DMS153 treated with DMSO at 0.1 percent for 48 hours (cell line): Measurements from ENCODE around the gene LRRC37A3.
"Not testable (repeated sequence)": the region's sequence is repeated elsewhere in the genome, so short reads cannot be mapped to it uniquely, and the experiment has no call there.

Experiments used
- DNase-seq: peaks from one replicate; lab custom pipeline; 2025; ENCODE audit not compliant: unreplicated experiment; lab: John Stamatoyannopoulos, UW

LRRC37A3 gene

GRCh38 chr17:64927444-64927843 is 8.2 kb upstream of the LRRC37A3 start:
- DNase-seq = peak; percentile 75

GRCh38 chr17:64926430-64926829 is 7.2 kb upstream of the LRRC37A3 start:
- not testable (repeated sequence) for DNase-seq

DNA sequence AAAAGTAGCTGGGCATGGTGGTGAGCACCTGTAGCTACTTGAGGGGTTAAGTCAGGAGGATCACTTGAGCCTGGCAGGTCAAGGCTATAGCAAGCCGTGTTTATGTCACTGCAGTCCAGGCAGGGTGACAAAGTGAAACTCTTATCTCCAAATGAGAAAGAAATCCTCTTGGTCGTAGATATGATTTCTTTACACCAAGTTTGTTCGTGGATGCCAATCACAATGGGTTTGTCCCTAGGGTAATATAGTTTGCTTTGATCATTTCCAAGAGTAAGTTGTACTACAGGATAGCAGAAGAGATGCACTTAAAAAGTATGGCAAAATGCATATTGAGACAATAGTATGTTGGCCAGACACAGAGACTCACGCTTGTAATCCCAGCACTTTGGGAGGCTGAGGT is 6.0 kb upstream of the LRRC37A3 start:
- not testable (repeated sequence) for DNase-seq

DNA sequence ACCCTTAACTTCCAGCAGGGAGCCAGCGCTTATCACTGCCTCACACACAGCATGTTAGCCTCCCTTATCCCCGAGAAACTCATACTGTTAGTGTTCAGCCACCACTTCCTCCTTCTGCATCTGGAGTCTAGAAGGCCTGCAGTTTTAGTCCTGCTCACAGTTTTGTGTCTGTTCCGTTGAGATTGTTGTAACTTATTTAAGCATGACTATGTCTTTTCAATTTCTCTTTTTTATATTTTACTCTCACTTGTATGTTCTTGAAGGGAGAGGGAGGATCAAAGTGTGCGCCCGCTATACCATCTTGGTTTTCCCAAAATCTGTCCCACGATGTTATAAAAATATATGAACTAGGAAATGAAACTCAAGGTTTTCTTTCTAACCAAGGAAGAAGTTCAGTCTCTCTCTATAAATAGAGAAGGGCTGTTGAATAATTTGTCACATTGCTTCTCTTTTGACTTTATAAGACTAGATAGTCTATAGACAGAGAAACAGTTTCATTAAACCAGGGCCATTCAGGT is 3.8 kb upstream of the LRRC37A3 start:
- not testable (repeated sequence) for DNase-seq

- DNase-seq = no peak
Measured at GRCh38 chr17:64920419-64921172, 1.3 kb upstream of the LRRC37A3 start.

DNA sequence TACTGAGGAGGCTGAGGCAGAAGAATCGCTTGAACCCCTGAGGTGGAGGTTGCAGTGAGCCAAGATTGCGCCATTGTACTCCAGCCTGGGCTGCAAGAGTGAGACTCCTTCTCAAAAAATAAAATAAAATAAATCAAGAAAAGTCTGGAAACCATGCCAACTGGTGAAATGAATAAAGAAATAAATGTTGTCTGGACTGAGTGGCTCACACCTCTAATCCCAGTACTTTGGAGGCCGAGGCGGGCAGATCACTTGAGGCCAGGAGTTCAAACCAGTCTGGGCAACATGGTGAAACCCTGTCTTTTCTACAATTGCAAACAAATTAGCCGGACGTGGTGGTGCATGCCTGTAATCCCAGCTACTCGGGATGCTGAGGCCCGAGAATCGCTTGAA is 744 bp upstream of the LRRC37A3 start:
- no peak for DNase-seq

DNA sequence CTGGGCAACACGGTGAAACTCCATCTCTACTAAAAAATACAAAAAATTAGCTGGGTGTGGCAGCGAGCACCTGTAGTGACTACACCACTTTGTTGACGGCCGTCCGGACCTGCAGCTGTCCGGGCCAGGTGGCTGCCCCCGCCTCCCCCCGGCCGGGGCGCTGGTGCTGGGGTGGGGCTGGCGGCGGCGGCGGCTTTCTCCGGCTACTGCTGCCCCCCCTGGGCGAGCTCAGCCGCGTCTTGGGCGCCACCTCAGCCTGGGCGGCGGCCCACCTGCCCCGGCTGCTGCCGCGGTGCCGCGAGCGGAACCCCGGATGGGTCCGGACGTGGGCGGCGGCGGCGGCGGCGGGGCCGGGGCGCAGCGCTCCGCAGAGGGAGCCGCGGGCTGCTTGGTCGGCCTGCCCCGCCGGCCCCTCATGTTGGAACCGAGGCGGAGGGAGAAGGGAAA is 413 bp downstream of the LRRC37A3 start:
- not testable (repeated sequence) for DNase-seq

GRCh38 chr17:64917540-64917939 is 1.7 kb downstream of the LRRC37A3 start:
- not testable (repeated sequence) for DNase-seq

GRCh38 chr17:64915244-64915643 is 4.0 kb downstream of the LRRC37A3 start:
- not testable (repeated sequence) for DNase-seq

GRCh38 chr17:64910191-64910514 is 9.1 kb downstream of the LRRC37A3 start:
- DNase-seq = not testable (repeated sequence)

- DNase-seq = not testable (repeated sequence)
Measured at GRCh38 chr17:64909511-64910190, 9.6 kb downstream of the LRRC37A3 start.

GRCh38 chr17:64904069-64904468 is 15.2 kb downstream of the LRRC37A3 start:
- DNase-seq = not testable (repeated sequence)

- DNase-seq = not testable (repeated sequence)
Measured at GRCh38 chr17:64897136-64897535, 22.1 kb downstream of the LRRC37A3 start.

DNA sequence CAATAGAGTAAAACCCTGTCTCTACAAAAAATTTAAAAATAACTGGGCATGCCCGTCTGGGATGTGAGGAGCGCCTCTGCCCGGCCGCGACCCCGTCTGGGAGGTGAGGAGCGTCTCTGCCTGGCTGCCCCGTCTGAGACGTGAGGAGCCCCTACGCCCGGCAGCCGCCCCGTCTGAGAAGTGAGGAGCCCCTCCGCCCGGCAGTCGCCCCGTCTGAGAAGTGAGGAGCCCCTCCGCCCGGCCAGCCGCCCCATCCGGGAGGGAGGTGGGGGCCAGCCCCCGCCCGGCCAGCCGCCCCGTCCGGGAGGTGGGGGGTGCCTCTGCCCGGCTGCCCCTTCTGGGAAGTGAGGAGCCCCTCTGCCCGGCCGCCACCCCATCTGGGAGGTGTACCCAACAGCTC is 45.1 kb downstream of the LRRC37A3 start:
- DNase-seq = not testable (repeated sequence)

- DNase-seq = not testable (repeated sequence)
Measured at GRCh38 chr17:64847504-64848466, 71.5 kb downstream of the LRRC37A3 start.

- DNase-seq = not testable (repeated sequence)
Measured at GRCh38 chr17:64846892-64847291, 72.4 kb downstream of the LRRC37A3 start.

- not testable (repeated sequence) for DNase-seq
Measured at GRCh38 chr17:64843918-64844317, 75.4 kb downstream of the LRRC37A3 start.

DNA sequence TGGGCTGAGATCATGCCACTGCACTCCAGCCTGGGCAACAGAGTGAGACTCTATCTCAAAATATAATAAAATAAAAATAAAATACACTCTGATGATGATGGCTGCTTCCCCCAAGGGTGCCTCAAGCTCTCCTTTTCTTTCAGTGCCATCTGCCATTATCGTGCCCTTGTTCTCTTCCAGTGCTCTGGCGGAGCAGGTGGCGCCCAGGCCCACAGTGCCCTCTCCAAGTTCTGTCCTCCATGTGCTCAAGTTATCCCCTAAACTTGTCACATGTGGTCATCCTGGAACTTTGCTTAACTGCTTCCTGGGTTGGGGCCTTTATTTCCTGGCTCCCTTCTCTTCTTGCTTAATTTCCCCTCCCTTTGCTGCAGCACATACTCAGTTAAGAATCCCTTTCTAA is 76.4 kb downstream of the LRRC37A3 start:
- DNase-seq = not testable (repeated sequence)

GRCh38 chr17:64840960-64841359 is 78.3 kb downstream of the LRRC37A3 start:
- DNase-seq = not testable (repeated sequence)

- DNase-seq = not testable (repeated sequence)
Measured at GRCh38 chr17:64838513-64838912, 80.8 kb downstream of the LRRC37A3 start.
